ENCODE measurements around the gene BCL6. TPM values are rescaled to one million over a fixed set of nuclear protein-coding genes. Genes with fewer than 3 reads are reported as not detected.
A peak's percentile ranks its signal among the peaks of the same experiment; 100 is the strongest.

BCL6 gene
- total RNA-seq, 1 experiment from 2014 or later: 16.4 TPM

DNA sequence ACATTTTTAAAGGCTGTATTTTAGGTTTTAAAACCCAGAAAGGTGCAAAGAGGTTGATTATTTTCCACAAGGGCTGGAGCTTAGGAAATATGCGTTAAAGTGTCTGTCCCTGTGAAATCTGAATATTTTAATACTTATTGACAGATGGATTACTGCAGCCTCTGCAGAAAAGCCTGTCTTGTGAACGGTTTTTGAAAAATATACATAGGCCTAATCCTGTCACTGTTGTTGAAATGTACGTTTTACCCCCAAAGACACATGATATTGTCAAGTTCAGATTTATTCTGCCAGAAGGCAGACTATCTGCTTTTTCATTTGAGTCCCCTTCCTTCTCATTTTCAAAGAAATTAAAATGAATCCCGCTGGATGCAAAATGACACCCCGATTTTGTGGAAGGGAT, 2.2 kb upstream of the BCL6 start:
- CTCF ChIA-PET: interaction anchor here (0.5 to 6.1 kb wide), 21 partner anchors 9 to 1207 kb away, joined by 3 to 71 read pairs (median 3); no protein-coding TSS in a partner anchor
- peaks cover 21% of the 10 kb centered on the region for H3K36me3 Mint-ChIP-seq (ENCODE audit: insufficient read depth, unreplicated experiment)
- peak overlapping the region; percentile 100 for H3K27ac Mint-ChIP-seq (ENCODE audit: low read depth, unreplicated experiment)

GRCh38 chr3:187746442-187747281, 1.4 kb upstream of the BCL6 start:
- TF ChIP-seq CTCF (IDR thresholded peaks at IDR 0.05; ENCODE audit: unreplicated experiment): no peak
- ChIA-PET CTCF (interaction anchor here (0.6 to 6.1 kb wide), 22 partner anchors 8 to 1208 kb away, joined by 3 to 71 read pairs (median 4); no protein-coding TSS in a partner anchor), POLR2A (interaction anchor here (0.5 to 9.2 kb wide), 45 partner anchors 9 to 1521 kb away, joined by 3 to 252 read pairs (median 5); partner anchors contain the start of gene LPP)
- H3K4me3 Mint-ChIP-seq (ENCODE audit: unreplicated experiment): peak overlapping the region; percentile 98
- no peaks in the 10 kb centered on the region for H3K9me3 Mint-ChIP-seq (ENCODE audit: unreplicated experiment)
- peak overlapping the region; percentile 100 for H3K27ac Mint-ChIP-seq (ENCODE audit: low read depth, unreplicated experiment)
- no TSS peak for BruUV-seq (replicated peaks)
- intact Hi-C loops (cut with micrococcal nuclease): loop anchor here (5.0 to 10.0 kb wide), 3 partner anchors 438 to 1001 kb away; no protein-coding TSS in a partner anchor
- H3K36me3 Mint-ChIP-seq (ENCODE audit: insufficient read depth, unreplicated experiment): peaks cover 21% of the 10 kb centered on the region
- no peaks in the 10 kb centered on the region for H3K27me3 Mint-ChIP-seq (ENCODE audit: insufficient read depth, unreplicated experiment)
- peaks cover 15% of the 10 kb centered on the region for H3K4me1 Mint-ChIP-seq (ENCODE audit: insufficient read depth, unreplicated experiment)
- DNase-seq (ENCODE audit: unreplicated experiment): peak; percentile 44

More for the DNA sequence above, 2.2 kb upstream of the BCL6 start:
- TF ChIP-seq CTCF (IDR thresholded peaks at IDR 0.05; ENCODE audit: unreplicated experiment): no peak
- no peaks in the 10 kb centered on the region for H3K27me3 Mint-ChIP-seq (ENCODE audit: insufficient read depth, unreplicated experiment)
- intact Hi-C loops (cut with micrococcal nuclease): loop anchor here (5.0 to 10.0 kb wide), 3 partner anchors 437 to 1000 kb away; no protein-coding TSS in a partner anchor
- POLR2A ChIA-PET: interaction anchor here (0.6 to 9.2 kb wide), 21 partner anchors 10 to 1205 kb away, joined by 3 to 252 read pairs (median 5); partner anchors contain the start of gene LPP
- H3K4me3 Mint-ChIP-seq (ENCODE audit: unreplicated experiment): no peak overlapping the region
- no peaks in the 10 kb centered on the region for H3K9me3 Mint-ChIP-seq (ENCODE audit: unreplicated experiment)
- no peak for DNase-seq (ENCODE audit: unreplicated experiment)
- peaks cover 9% of the 10 kb centered on the region for H3K4me1 Mint-ChIP-seq (ENCODE audit: insufficient read depth, unreplicated experiment)
- no TSS peak for BruUV-seq (replicated peaks)

- H3K4me1 Mint-ChIP-seq (ENCODE audit: insufficient read depth, unreplicated experiment): peaks cover 15% of the 10 kb centered on the region
- intact Hi-C loops (cut with micrococcal nuclease): loop anchor here (5.0 to 10.0 kb wide), 3 partner anchors 439 to 1001 kb away; no protein-coding TSS in a partner anchor
Observed at GRCh38 chr3:187746059-187746441, 782 bp upstream of the BCL6 start.

More at GRCh38 chr3:187746059-187746441, 782 bp upstream of the BCL6 start:
- CTCF ChIA-PET: interaction anchor here (0.5 to 6.1 kb wide), 17 partner anchors 61 to 1387 kb away, joined by 3 to 71 read pairs (median 4); no protein-coding TSS in a partner anchor
- H3K36me3 Mint-ChIP-seq (ENCODE audit: insufficient read depth, unreplicated experiment): peaks cover 26% of the 10 kb centered on the region
- peak overlapping the region; percentile 100 for H3K27ac Mint-ChIP-seq (ENCODE audit: low read depth, unreplicated experiment)
- no peak for DNase-seq (ENCODE audit: unreplicated experiment)
- peak overlapping the region; percentile 98 for H3K4me3 Mint-ChIP-seq (ENCODE audit: unreplicated experiment)
- H3K27me3 Mint-ChIP-seq (ENCODE audit: insufficient read depth, unreplicated experiment): no peaks in the 10 kb centered on the region
- POLR2A ChIA-PET: interaction anchor here (0.5 to 9.2 kb wide), 75 partner anchors 8 to 1522 kb away, joined by 3 to 252 read pairs (median 4); partner anchors contain the start of gene LPP
- TSS peak; percentile 98 for BruUV-seq (replicated peaks)
- no peaks in the 10 kb centered on the region for H3K9me3 Mint-ChIP-seq (ENCODE audit: unreplicated experiment)
- TF ChIP-seq CTCF (IDR thresholded peaks at IDR 0.05; ENCODE audit: unreplicated experiment): no peak
